IPS-15b (cell line): ENCODE data around the gene RNASEH2C.
"Not testable (repeated sequence)": the region's sequence is repeated elsewhere in the genome, so short reads cannot be mapped to it uniquely, and the experiment has no call there.

ENCODE experiments used
- H3K27me3 ChIP-seq: one replicate; pipeline ENCODE4 v1.6.1; 2013; ENCODE audit warnings: low read length; ENCODE audit not compliant: control insufficient read depth, insufficient read depth
- H3K36me3 ChIP-seq: one replicate; pipeline ENCODE4 v1.6.1; 2013; ENCODE audit warnings: low read length; ENCODE audit not compliant: control insufficient read depth, insufficient read depth
- H3K4me1 ChIP-seq: one replicate; pipeline ENCODE4 v1.6.1; 2013; ENCODE audit warnings: mild to moderate bottlenecking, low read length; ENCODE audit not compliant: control insufficient read depth, insufficient read depth
- H3K4me3 ChIP-seq: one replicate; pipeline ENCODE4 v1.5.1; 2013; ENCODE audit warnings: low read depth, low read length
- H3K9ac ChIP-seq: one replicate; pipeline ENCODE4 v1.6.1; 2013; ENCODE audit warnings: low read depth, mild to moderate bottlenecking, low read length
- H3K9me3 ChIP-seq: one replicate; pipeline ENCODE4 v1.6.1; 2013; ENCODE audit warnings: mild to moderate bottlenecking, low read length; ENCODE audit not compliant: control insufficient read depth, insufficient read depth

Gene RNASEH2C

GRCh38 chr11:65716774-65717405 lies 3.7 kb downstream of the RNASEH2C start:
- no peaks in the 10 kb centered on the region for H3K9me3 ChIP-seq
- H3K27me3 ChIP-seq = no peaks in the 10 kb centered on the region
- H3K36me3 ChIP-seq = peaks cover 51% of the 10 kb centered on the region
- no peak overlapping the region for H3K9ac ChIP-seq
- H3K4me3 ChIP-seq = no peak overlapping the region
- H3K4me1 ChIP-seq = no peaks in the 10 kb centered on the region

DNA sequence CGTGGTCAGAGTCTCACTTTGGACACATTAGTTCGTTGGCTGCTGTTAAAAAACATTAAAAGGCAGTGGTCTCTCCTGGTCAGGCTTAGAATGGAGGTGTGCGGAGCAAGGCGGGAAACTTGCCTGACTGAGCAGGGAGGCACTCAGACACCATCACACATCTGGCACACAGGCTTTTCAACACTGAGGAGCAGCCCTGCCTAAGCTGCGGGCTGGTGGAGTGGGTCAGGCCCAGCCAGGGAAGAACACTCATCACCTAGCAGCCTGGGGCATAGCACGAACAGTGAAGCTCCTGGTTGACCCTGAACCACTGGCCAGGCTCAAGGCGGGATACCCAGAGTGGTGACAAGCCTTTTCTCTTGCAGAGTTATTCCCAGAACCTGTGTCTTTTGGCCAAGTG lies 4.3 kb downstream of the RNASEH2C start:
- Histone ChIP-seq H3K9ac (no peak overlapping the region), H3K9me3 (no peaks in the 10 kb centered on the region), H3K36me3 (peaks cover 51% of the 10 kb centered on the region), H3K4me1 (no peaks in the 10 kb centered on the region), H3K27me3 (no peaks in the 10 kb centered on the region), H3K4me3 (no peak overlapping the region)

DNA sequence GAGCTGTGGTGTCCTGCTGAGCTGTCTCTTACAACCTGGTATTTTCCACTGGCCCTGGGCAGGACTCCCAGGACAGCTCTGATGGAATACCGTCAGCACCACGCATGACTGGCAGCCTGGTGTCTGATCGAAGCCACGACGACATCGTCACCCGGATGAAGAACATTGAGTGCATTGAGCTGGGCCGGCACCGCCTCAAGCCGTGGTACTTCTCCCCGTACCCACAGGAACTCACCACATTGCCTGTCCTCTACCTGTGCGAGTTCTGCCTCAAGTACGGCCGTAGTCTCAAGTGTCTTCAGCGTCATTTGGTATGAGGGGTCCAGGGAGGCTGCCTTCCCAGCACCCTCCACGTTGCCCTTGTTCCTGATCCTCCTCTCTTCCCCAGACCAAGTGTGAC lies 6.2 kb downstream of the RNASEH2C start:
- H3K36me3 ChIP-seq = peaks cover 51% of the 10 kb centered on the region
- H3K27me3 ChIP-seq = no peaks in the 10 kb centered on the region
- H3K4me3 ChIP-seq = no peak overlapping the region
- H3K9me3 ChIP-seq = no peaks in the 10 kb centered on the region
- H3K4me1 ChIP-seq = no peaks in the 10 kb centered on the region
- no peak overlapping the region for H3K9ac ChIP-seq

DNA sequence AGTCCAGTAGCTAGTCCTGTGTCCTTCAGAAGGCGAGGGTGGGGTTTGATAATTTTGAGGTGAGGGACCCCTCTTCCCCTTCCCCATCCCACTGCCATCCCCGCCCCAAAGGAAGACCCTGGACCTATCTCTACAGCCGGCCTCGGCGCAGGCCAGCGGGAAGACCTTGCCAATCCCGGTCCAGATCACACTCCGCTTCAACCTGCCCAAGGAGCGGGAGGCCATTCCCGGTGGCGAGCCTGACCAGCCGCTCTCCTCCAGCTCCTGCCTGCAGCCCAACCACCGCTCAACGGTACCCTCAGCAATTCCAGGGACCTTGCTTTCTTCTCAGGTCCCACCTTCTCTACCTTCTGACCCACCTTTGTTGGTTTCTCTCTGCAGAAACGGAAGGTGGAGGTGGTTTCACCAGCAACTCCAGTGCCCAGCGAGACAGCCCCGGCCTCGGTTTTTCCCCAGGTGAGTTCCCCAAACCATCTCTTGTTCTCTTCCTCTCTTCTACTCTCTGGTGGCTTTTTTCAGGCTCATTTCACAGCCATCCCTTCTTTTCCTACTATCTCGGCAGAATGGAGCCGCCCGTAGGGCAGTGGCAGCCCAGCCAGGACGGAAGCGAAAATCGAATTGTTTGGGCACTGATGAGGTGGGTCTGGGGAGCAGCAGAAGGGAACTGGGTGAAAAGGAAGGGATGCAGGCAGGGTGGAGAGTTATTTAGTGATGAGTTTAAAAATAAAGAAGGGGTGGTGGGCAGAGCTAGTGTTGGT lies 7.2 kb downstream of the RNASEH2C start:
- H3K9me3 ChIP-seq = no peaks in the 10 kb centered on the region
- H3K36me3 ChIP-seq = peaks cover 47% of the 10 kb centered on the region
- no peaks in the 10 kb centered on the region for H3K4me1 ChIP-seq
- H3K9ac ChIP-seq = no peak overlapping the region
- peak overlapping the region; percentile 95 for H3K4me3 ChIP-seq
- no peaks in the 10 kb centered on the region for H3K27me3 ChIP-seq

GRCh38 chr11:65712633-65713076 lies 7.9 kb downstream of the RNASEH2C start:
- Histone ChIP-seq H3K9me3 (no peaks in the 10 kb centered on the region), H3K4me1 (no peaks in the 10 kb centered on the region), H3K9ac (no peak overlapping the region)

GRCh38 chr11:65711785-65712632 lies 8.6 kb downstream of the RNASEH2C start, which contains the start of gene KAT5:
KAT5 (plus strand) TSS chr11:65712252; CDS start chr11:65712268, 16 bp downstream.
- Histone ChIP-seq H3K4me1 (no peaks in the 10 kb centered on the region), H3K9ac (peak within 1 kb of the TSS; percentile 95), H3K27me3 (no peaks in the 10 kb centered on the region), H3K9me3 (no peaks in the 10 kb centered on the region), H3K4me3 (peak within 1 kb of the TSS; percentile 95), H3K36me3 (peaks cover 33% of the 10 kb centered on the region)

More at GRCh38 chr11:65712633-65713076, 7.9 kb downstream of the RNASEH2C start:
- H3K4me3 ChIP-seq = peak overlapping the region; percentile 95
- no peaks in the 10 kb centered on the region for H3K27me3 ChIP-seq
- peaks cover 39% of the 10 kb centered on the region for H3K36me3 ChIP-seq

DNA sequence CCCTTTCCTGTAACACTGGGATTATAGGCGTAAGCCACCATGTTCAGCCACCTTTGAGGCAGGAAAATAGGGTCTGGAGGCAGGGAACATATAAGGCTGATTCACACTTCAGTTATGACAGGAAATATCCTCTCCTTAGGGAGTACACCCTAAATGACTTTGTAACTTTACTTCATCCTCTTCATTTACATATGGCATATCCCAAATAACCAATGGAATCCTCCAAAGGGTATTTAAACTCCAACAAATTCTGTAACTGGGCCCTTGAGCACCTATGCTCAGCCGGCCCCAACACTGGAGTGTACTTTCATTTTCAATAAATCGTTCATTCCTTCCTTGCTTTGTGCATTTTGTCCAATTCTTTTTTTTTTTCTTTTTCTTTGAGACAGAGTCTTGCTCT lies 10.2 kb downstream of the RNASEH2C start:
- H3K4me3 ChIP-seq = no peak overlapping the region
- H3K27me3 ChIP-seq = no peaks in the 10 kb centered on the region
- H3K9me3 ChIP-seq = no peaks in the 10 kb centered on the region
- H3K4me1 ChIP-seq = no peaks in the 10 kb centered on the region
- peaks cover 23% of the 10 kb centered on the region for H3K36me3 ChIP-seq
- H3K9ac ChIP-seq = no peak overlapping the region

- Histone ChIP-seq H3K4me1 (no peaks in the 10 kb centered on the region), H3K27me3 (no peaks in the 10 kb centered on the region), H3K9me3 (no peaks in the 10 kb centered on the region), H3K9ac (no peak overlapping the region), H3K4me3 (no peak overlapping the region), H3K36me3 (peaks cover 16% of the 10 kb centered on the region)
Measured at GRCh38 chr11:65709661-65710060, 10.9 kb downstream of the RNASEH2C start.

DNA sequence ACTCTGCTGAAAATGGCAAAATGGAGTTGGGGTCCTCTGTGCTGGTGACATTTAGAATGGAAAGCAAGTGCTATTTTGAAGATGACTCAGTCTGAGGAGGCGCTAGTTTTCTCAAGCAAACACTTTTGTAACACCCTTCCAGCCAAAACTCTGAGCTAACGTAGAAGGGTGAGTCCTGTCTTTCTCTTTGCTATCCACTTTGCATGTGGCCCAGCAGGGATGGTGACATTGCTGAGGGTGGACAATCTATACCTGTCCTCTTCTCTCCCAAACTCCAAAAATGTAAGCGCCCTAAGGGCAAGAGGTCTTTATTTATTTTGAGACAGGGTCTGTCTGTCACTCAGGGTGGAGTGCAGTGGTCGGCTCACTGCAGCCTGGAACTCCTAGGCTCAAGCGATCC lies 12.1 kb downstream of the RNASEH2C start:
- H3K36me3 ChIP-seq = peaks cover 5% of the 10 kb centered on the region
- no peaks in the 10 kb centered on the region for H3K9me3 ChIP-seq
- no peak overlapping the region for H3K9ac ChIP-seq
- H3K27me3 ChIP-seq = no peaks in the 10 kb centered on the region
- no peaks in the 10 kb centered on the region for H3K4me1 ChIP-seq
- no peak overlapping the region for H3K4me3 ChIP-seq

DNA sequence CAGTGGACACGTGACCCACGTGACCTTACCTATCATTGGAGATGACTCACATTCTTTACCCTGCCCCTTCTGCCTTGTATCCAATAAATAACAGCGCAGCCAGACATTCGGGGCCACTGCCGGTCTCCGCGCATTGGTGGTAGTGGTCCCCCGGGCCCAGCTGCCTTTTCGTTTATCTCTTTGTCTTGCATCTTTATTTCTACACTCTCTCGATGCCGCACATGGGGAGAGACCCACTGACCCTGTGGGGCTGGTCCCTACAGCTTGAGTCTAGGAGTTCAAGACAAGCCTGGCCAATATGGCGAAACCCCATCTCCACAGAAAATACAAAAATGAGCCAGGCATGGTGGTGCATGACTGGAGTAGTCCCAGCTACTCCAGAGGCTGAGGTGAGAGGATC lies 13.6 kb downstream of the RNASEH2C start:
- H3K9ac ChIP-seq, H3K27me3 ChIP-seq, H3K9me3 ChIP-seq, H3K4me3 ChIP-seq, H3K4me1 ChIP-seq, H3K36me3 ChIP-seq: not testable (repeated sequence)

DNA sequence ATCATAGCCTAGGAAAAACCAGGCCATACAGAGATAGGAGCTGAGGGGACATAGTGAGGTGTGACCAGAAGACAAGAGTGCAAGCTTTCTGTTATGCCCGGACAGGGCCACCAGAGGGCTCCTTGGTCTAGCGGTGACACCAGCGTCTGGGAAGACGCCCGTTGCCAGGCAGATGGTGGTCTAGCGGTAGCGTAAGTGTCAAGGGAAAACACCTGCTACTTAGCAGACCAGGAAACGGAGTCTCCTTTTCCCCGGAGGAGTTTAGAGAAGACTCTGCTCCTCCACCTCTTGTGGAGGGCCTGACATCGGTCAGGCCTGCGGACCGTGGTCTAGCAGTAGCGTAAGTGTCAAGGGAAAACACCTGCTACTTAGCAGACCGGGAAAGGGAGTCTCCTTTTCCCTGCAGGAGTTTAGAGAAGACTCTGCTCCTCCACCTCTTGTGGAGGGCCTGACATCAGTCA lies 14.3 kb downstream of the RNASEH2C start:
- not testable (repeated sequence) for H3K9me3 ChIP-seq, H3K4me3 ChIP-seq, H3K4me1 ChIP-seq, H3K9ac ChIP-seq, H3K27me3 ChIP-seq, H3K36me3 ChIP-seq
